Activated effector memory CD4-positive, alpha-beta T cell treated with anti-CD3 and anti-CD28 coated beads, Interleukin-2, amount 50 U/mL, for 16 hours (primary cell): ENCODE data around the gene OLFM4.

Experiments
- DNase-seq: peaks from one replicate; pipeline ENCODE4 v3.0.0-alpha.2; 2020

OLFM4 gene

GRCh38 chr13:53068585-53069520, 40.2 kb downstream of the OLFM4 start:
- DNase-seq: no peak

- no peak for DNase-seq
Measured at GRCh38 chr13:53069800-53070199, 41.2 kb downstream of the OLFM4 start.

GRCh38 chr13:53073711-53074110, 45.1 kb downstream of the OLFM4 start:
- DNase-seq: no peak

GRCh38 chr13:53074114-53074513, 45.5 kb downstream of the OLFM4 start:
- no peak for DNase-seq

GRCh38 chr13:53075356-53076041, 46.9 kb downstream of the OLFM4 start:
- no peak for DNase-seq

GRCh38 chr13:53079691-53080090, 51.1 kb downstream of the OLFM4 start:
- no peak for DNase-seq

GRCh38 chr13:53088871-53089270, 60.3 kb downstream of the OLFM4 start:
- no peak for DNase-seq

GRCh38 chr13:53089951-53090350, 61.3 kb downstream of the OLFM4 start:
- no peak for DNase-seq

- no peak for DNase-seq
Measured at GRCh38 chr13:53090461-53090860, 61.8 kb downstream of the OLFM4 start.

GRCh38 chr13:53092931-53093330, 64.3 kb downstream of the OLFM4 start:
- no peak for DNase-seq

GRCh38 chr13:53098455-53098854, 69.8 kb downstream of the OLFM4 start:
- DNase-seq: no peak

- no peak for DNase-seq
Measured at GRCh38 chr13:53100394-53101063, 71.9 kb downstream of the OLFM4 start.
